Kidney epithelial cell (primary cell): ENCODE results near the gene MC1R. TPM values are rescaled to one million over a fixed set of nuclear protein-coding genes. Genes with fewer than 3 reads are reported as not detected.

Experiments used
- DNase-seq: peaks from one replicate; pipeline ENCODE4 v3.0.0-alpha.2; 2010; ENCODE audit warnings: low read depth
- H3K27me3 ChIP-seq: 2 replicates; pipeline ENCODE4 v1.6.0; 2011; ENCODE audit warnings: low read length; ENCODE audit not compliant: control insufficient read depth, insufficient read depth
- H3K36me3 ChIP-seq: 2 replicates; pipeline ENCODE4 v1.5.1; 2011; ENCODE audit warnings: low read length; ENCODE audit not compliant: control insufficient read depth, insufficient read depth
- H3K4me3 ChIP-seq: 2 replicates; pipeline ENCODE4 v1.5.1; 2011; ENCODE audit warnings: low read depth, mild to moderate bottlenecking, control low read depth, low read length
- CTCF ChIP-seq: IDR thresholded peaks from 2 replicates; pipeline ENCODE4 v1.5.1; 2011; ENCODE audit warnings: mild to moderate bottlenecking, moderate library complexity, low read length, control low read depth, inconsistent platforms; ENCODE audit not compliant: insufficient read depth, poor library complexity, severe bottlenecking
- total RNA-seq: library from RNA; depleted of rRNA; stranded (reverse); fragments of >200 nt; gene quantifications from 2 replicates; pipeline ENCODE4 v1.2.3, GENCODE V29; 2015

MC1R gene
- total RNA-seq, 1 donor from 2014 or later = 3.0 TPM

GRCh38 chr16:89893642-89894548 lies 24.8 kb upstream of the MC1R start:
- Histone ChIP-seq H3K27me3 (no peaks in the 10 kb centered on the region), H3K36me3 (peaks cover 2% of the 10 kb centered on the region), H3K4me3 (no peak overlapping the region)
- no peak for TF ChIP-seq CTCF
- no peak for DNase-seq

- peaks cover 1% of the 10 kb centered on the region for H3K36me3 ChIP-seq
- TF ChIP-seq CTCF = no peak
- DNase-seq = no peak
- H3K4me3 ChIP-seq = no peak overlapping the region
- H3K27me3 ChIP-seq = no peaks in the 10 kb centered on the region
Observed at GRCh38 chr16:89895482-89896250, 23.0 kb upstream of the MC1R start.

- H3K36me3 ChIP-seq = peaks cover 1% of the 10 kb centered on the region
- H3K27me3 ChIP-seq = no peaks in the 10 kb centered on the region
- no peak overlapping the region for H3K4me3 ChIP-seq
- no peak for TF ChIP-seq CTCF
- no peak for DNase-seq
Observed at GRCh38 chr16:89897204-89897603, 21.5 kb upstream of the MC1R start.

- no peak for TF ChIP-seq CTCF
- no peak overlapping the region for H3K4me3 ChIP-seq
- peaks cover 1% of the 10 kb centered on the region for H3K36me3 ChIP-seq
- no peak for DNase-seq
- no peaks in the 10 kb centered on the region for H3K27me3 ChIP-seq
Observed at GRCh38 chr16:89898201-89898967, 20.3 kb upstream of the MC1R start.

- Histone ChIP-seq H3K27me3 (no peaks in the 10 kb centered on the region), H3K36me3 (peaks cover 4% of the 10 kb centered on the region), H3K4me3 (no peak overlapping the region)
- no peak for DNase-seq
- TF ChIP-seq CTCF = no peak
Observed at GRCh38 chr16:89899879-89900481, 18.7 kb upstream of the MC1R start.
